ENCODE measurements around the gene NOTUM. TPM values are rescaled to one million over a fixed set of nuclear protein-coding genes. Genes with fewer than 3 reads are reported as not detected.

NOTUM gene
- total RNA-seq, 1 donor from 2014 or later: not detected

GRCh38 chr17:81940538-81941483, 20.2 kb downstream of the NOTUM start:
- Histone ChIP-seq H3K36me3 (no peaks in the 10 kb centered on the region), H3K27ac (no peak overlapping the region), H3K4me1 (peaks cover 21% of the 10 kb centered on the region), H3K4me3 (no peak overlapping the region), H3K27me3 (peaks cover 4% of the 10 kb centered on the region), H3K9me3 (no peaks in the 10 kb centered on the region)
- DNase-seq (ENCODE audit: extremely low spot score in 2 of 2): no peak
- no peak for TF ChIP-seq POLR2AphosphoS5 (IDR thresholded peaks at IDR 0.05; ENCODE audit: insufficient read depth in 1 of 2, low read depth in 1 of 2)
- TF ChIP-seq POLR2A (IDR thresholded peaks at IDR 0.05): no peak
- TF ChIP-seq CTCF (IDR thresholded peaks at IDR 0.05): no peak
- intact Hi-C loops (cut with DNase I): no loop called here

GRCh38 chr17:81939881-81940385, 21.1 kb downstream of the NOTUM start:
- DNase-seq (ENCODE audit: extremely low spot score in 2 of 2): no peak
- intact Hi-C loops (cut with DNase I): no loop called here
- Histone ChIP-seq H3K27me3 (peaks cover 4% of the 10 kb centered on the region), H3K4me1 (peaks cover 21% of the 10 kb centered on the region), H3K4me3 (no peak overlapping the region), H3K36me3 (no peaks in the 10 kb centered on the region), H3K9me3 (no peaks in the 10 kb centered on the region), H3K27ac (no peak overlapping the region)
- TF ChIP-seq POLR2A (IDR thresholded peaks at IDR 0.05): no peak
- TF ChIP-seq CTCF (IDR thresholded peaks at IDR 0.05): no peak
- TF ChIP-seq POLR2AphosphoS5 (IDR thresholded peaks at IDR 0.05; ENCODE audit: insufficient read depth in 1 of 2, low read depth in 1 of 2): no peak

DNA sequence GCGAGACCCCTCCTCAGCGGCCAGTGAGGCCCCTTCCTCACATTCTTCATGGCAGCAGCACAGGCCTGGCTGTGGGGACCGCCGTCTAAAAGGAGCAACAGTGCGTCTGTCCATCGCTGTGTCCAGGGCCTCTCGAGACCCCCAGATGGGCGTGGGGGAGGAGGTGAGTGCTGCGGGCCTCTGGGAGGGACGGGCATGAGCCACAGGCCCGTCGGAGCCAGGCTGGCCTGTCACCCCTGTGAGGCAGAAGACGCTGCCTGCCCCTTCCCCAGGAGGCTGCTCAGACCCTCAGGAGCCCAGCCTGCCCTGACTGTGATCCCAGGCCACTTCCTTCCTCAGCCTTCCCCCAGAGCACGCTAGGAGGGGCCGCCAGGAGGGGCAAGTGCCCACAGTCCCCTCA, 21.8 kb downstream of the NOTUM start:
- H3K9me3 ChIP-seq: no peaks in the 10 kb centered on the region
- no peaks in the 10 kb centered on the region for H3K36me3 ChIP-seq
- H3K4me3 ChIP-seq: no peak overlapping the region
- DNase-seq (ENCODE audit: extremely low spot score in 2 of 2): no peak
- TF ChIP-seq CTCF (IDR thresholded peaks at IDR 0.05) (no peak), POLR2AphosphoS5 (IDR thresholded peaks at IDR 0.05; ENCODE audit: insufficient read depth in 1 of 2, low read depth in 1 of 2) (no peak), POLR2A (IDR thresholded peaks at IDR 0.05) (no peak)
- intact Hi-C loops (cut with DNase I): no loop called here
- no peak overlapping the region for H3K27ac ChIP-seq
- H3K27me3 ChIP-seq: peaks cover 4% of the 10 kb centered on the region
- H3K4me1 ChIP-seq: peaks cover 21% of the 10 kb centered on the region

GRCh38 chr17:81935709-81936084, 25.3 kb downstream of the NOTUM start:
- no peaks in the 10 kb centered on the region for H3K36me3 ChIP-seq
- TF ChIP-seq CTCF (IDR thresholded peaks at IDR 0.05): no peak
- no peak for TF ChIP-seq POLR2A (IDR thresholded peaks at IDR 0.05)
- no peak for TF ChIP-seq POLR2AphosphoS5 (IDR thresholded peaks at IDR 0.05; ENCODE audit: insufficient read depth in 1 of 2, low read depth in 1 of 2)
- no peak overlapping the region for H3K27ac ChIP-seq
- DNase-seq (ENCODE audit: extremely low spot score in 2 of 2): no peak
- peaks cover 28% of the 10 kb centered on the region for H3K4me1 ChIP-seq
- H3K4me3 ChIP-seq: no peak overlapping the region
- H3K9me3 ChIP-seq: no peaks in the 10 kb centered on the region
- H3K27me3 ChIP-seq: no peaks in the 10 kb centered on the region
- intact Hi-C loops (cut with DNase I): no loop called here
